ENCODE data around the gene SND1. TPM values are rescaled to one million over a fixed set of nuclear protein-coding genes. Genes with fewer than 3 reads are reported as not detected.

The SND1 gene
- total RNA-seq, 1 experiment from 2014 or later, result 218 TPM

- Histone ChIP-seq H3K27ac (ENCODE audit: insufficient read length, low read depth, low read length) (no peak overlapping the region), H4K5ac (ENCODE audit: insufficient read length, low read depth, low read length) (no peak overlapping the region), H3K56ac (ENCODE audit: insufficient read length, low read depth, low read length) (no peak overlapping the region), H4K8ac (replicated peaks; ENCODE audit: insufficient read length, low read depth, low read length) (no peak overlapping the region), H3K18ac (ENCODE audit: insufficient read length, low read depth, low read length) (no peak overlapping the region), H3K9ac (ENCODE audit: extremely low read depth, insufficient read length, low read length) (no peak overlapping the region), H3T11ph (ENCODE audit: low read length) (no peak overlapping the region), H3K4me1 (ENCODE audit: insufficient read depth, low read length) (no peaks in the 10 kb centered on the region), H3K27me3 (ENCODE audit: insufficient read depth, low read length) (no peaks in the 10 kb centered on the region), H3K79me2 (ENCODE audit: insufficient read depth, low read length) (no peaks in the 10 kb centered on the region), H2BK20ac (ENCODE audit: low read depth, low read length, poor library complexity, severe bottlenecking) (no peak overlapping the region), H3K4me2 (ENCODE audit: insufficient read depth, insufficient read length, low read length) (no peak overlapping the region), H2BK5ac (ENCODE audit: insufficient read length, low read length) (no peak overlapping the region), H2AK5ac (ENCODE audit: insufficient read length, low read length) (no peak overlapping the region), H3K23ac (ENCODE audit: insufficient read length, low read depth, low read length) (no peak overlapping the region), H3K9me3 (ENCODE audit: control insufficient read depth, low read depth, low read length) (no peaks in the 10 kb centered on the region), H2BK15ac (ENCODE audit: low read depth, low read length) (no peak overlapping the region), H3K79me1 (ENCODE audit: insufficient read depth, low read depth, low read length, poor library complexity, severe bottlenecking) (no peaks in the 10 kb centered on the region), H4K20me1 (ENCODE audit: control insufficient read depth, insufficient read depth, insufficient read length) (no peaks in the 10 kb centered on the region), H4K91ac (ENCODE audit: insufficient read length, low read depth, low read length) (no peak overlapping the region), H3K4ac (ENCODE audit: low read depth, low read length) (no peak overlapping the region), H2AFZ (ENCODE audit: low read length) (no peak overlapping the region), H2BK12ac (ENCODE audit: insufficient read length, low read depth, low read length) (no peak overlapping the region), H3K14ac (ENCODE audit: insufficient read depth, low read length) (no peak overlapping the region), H2BK120ac (ENCODE audit: low read depth, low read length, poor library complexity, severe bottlenecking) (no peak overlapping the region), H3K23me2 (ENCODE audit: insufficient read length, low read depth, low read length, poor library complexity, severe bottlenecking) (no peaks in the 10 kb centered on the region)
- TF ChIP-seq CTCF (conservative IDR thresholded peaks at IDR 0.05), result no peak
- Mint-ChIP-seq H3K36me3 (ENCODE audit: insufficient read depth in 1 of 3, low read depth in 3 of 3) (peaks cover 48 to 84% (median 84%) of the 10 kb centered on the region in 3 experiments), H3K4me3 (no peak overlapping the region), H3K9me3 (peaks cover 3 to 4% of the 10 kb centered on the region in 2 experiments; a peak in 3 of 5 replicates), H3K4me1 (no peaks in the 10 kb centered on the region), H3K27me3 (ENCODE audit: low read depth) (no peaks in the 10 kb centered on the region), H3K27ac (no peak overlapping the region)
- DNase-seq, result no peak
Measured at GRCh38 chr7:127706766-127707165, 54.8 kb downstream of the SND1 start.

Data from H9 (cell line).